HG02973 (cell line): ENCODE results near the gene CNKSR2.

ENCODE experiments used
- ATAC-seq: cut with Tn5 transposase; IDR thresholded peaks from one replicate; pipeline ENCODE4 v1.9.1; 2021; ENCODE audit warnings: moderate library complexity; ENCODE audit not compliant: unreplicated experiment

Gene CNKSR2

DNA sequence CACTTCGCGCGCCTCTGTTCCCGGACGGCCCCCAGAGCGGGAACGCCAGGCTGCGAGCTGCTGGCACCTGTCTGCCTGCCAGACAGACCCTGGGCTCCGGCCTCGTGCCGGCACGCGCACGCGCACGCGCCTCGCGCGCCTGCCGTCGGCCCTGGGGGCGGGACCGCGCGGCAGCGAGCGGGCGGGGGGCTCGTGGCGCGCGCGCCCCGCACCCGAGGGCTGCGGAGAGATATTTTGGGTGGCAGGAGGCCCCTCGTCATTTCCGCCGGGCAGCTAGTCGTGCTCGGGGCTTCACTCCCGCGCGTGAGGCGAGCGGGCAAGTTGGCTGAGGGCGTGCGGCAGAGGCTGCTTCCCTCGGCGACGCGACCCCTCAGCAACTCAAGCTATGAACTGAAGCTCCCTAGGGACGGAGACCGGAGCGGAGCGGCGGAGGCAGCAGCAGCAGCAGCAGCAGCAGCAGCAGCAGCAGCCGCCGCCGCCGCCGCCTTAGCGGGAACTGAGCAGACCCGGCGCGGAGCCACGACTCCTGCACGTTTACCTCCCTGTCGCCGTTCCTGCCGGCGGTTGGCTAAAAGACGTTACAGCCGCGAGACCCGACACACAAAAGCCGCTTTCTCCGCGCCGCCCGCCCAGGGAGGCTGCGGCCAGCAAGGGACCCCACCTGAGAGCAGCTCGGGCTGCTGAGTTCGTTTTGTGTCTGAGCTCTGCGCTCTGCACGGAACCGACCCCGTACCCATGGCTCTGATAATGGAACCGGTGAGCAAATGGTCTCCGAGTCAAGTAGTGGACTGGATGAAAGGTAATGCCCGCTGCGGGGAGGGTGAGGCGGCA, at the start of gene CNKSR2:
CNKSR2 (plus strand) TSS at position 256 of the 831 bp plus-strand sequence; CDS start at position 736, 480 bp downstream.
- no peak for ATAC-seq

DNA sequence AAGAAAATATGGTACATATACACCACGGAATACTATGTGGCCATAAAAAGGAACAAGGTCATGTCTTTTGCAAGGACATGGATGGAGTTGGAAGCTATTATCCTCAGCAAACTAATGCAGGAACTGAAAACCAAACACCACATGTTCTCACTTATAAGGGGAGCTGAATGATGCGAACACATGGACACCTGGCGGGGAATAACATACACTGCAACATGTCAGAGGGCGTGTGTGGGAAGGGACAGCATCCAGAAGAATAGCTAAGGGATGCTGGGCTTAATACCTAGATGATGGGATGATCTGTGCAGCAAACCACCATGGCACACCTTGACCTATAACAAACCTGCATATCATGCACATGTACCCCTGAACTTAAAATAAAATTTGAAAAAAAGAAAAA, 19.5 kb upstream of the CNKSR2 start:
- ATAC-seq = no peak

DNA sequence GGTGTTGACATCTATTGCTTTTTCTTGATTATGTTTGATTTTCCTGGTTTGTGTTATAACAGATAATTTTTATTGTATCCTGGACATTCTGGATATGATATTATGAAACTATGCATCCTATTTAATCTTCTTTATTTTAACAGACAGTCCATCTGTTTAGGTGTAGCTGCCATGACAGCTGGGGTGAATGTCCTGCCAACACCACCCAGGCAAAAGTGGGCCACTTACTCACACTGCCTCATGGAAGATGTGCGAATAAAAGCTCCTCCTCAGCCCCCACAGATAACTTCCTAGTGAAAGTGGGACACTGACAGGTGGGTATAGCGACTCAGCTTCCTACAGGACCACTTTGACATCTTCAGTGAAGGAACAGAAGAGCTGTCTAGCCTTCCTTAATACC, 18.4 kb upstream of the CNKSR2 start:
- ATAC-seq = no peak

DNA sequence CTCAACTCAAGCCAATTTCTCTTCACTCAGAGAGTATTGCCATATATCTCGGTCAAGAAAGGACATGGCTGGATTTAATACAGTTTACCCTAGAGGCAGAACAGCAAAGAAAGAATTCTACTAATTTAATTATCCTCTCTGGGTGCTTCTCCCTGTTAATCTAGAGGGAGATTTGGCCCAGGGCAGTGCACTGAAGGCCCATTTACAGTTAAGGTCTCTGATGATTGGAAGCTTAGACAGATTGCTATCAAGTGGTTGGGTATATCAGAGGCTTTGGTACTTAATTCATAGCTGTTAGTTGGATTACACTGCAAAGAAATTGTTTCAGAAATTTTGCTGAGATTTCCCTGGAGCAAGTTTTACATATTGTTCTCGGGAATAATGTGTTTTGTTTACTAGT, 4.6 kb upstream of the CNKSR2 start:
- ATAC-seq = no peak

DNA sequence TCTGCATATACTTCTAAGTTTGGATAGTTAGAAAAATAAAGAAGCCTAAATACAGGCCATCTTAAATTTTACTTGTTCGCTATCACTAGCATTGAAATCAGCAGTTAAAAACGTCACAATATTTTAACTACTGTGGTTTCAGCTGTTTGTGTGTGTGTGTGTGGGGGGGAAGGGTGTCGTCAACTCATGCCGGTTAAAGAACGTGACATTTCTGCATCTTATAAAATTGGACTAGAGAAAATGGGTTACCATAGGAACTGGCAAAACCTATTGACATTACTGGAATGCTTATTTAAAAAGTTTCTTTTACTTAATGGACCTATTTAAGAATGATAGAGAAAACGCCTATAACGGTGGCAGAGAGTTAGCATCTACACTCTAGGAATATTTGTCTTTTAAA, 1.2 kb upstream of the CNKSR2 start:
- ATAC-seq = no peak

DNA sequence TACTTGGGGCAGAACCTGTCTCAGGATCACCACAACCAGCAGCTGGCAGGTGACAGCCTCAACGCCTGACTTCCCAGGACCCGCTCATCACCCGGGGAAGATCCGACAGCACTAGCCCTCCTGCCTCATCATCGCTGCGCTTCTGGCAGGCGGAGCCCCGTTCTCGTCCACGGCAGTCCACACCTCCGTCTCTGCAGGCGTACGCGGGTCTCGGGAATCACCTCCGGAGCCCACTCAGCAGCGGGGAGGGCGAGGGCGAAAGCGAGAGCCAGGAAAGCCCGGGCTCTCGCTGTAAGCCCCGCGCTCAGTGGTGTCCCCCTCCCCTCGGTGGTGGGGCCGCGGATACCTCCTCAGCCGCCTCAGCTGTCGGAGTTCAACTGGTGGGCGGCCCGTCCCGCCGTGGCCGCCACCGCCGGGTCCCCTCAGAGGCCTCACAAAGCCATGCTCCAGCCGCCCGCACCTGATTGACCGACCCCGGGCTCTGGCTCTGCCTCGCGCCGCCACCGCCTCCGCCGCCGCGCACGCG, 518 bp upstream of the CNKSR2 start:
- no peak for ATAC-seq

DNA sequence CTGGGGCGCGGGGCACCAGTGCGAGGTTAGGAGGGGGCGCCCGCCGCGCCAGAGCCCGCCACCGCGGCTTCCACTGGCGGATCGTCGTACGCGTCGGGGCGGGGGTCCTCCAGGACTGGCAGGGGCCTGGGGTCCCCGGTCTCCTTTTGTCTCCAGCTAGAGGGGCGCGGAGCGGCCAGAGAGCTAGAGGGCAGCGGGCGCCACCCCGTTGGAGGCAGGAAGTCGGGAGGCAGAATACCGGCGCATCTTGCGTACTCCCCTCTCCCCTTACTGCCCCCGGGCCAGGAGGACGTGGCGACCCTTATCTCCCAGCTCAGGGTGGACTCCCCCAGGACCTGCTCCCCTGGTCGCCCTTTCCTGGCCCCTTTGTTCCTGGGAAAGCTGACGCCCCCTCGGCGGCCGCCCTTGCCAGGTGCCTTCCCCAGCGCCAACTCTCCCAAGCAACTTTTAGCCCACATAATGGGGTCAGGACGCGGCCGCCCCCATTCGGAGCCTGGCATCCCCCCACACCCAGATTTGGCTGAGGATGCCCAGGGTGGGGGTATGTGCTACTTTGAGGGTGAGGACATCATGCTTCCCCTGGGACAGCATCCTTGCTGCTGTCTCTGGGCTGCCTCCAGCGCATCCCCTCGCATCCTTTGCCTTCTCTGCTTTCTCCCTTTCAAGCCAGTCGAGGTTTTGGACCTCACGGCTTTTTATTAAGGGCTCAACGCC, 933 bp downstream of the CNKSR2 start:
- no peak for ATAC-seq

DNA sequence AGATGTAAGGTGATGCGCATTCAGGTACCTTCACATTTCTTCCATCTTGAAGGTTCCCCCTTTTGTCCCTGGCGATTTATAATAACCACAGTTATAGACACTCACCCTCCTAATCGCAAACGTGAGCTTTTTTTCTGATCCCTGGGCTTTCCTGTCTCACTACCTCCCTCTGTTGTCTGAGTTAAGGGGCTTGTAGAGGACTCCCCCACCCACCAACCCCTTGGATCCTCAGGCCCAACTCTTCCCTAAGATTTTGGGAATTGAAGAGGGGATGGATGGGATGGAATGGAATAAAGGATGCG, 1.4 kb downstream of the CNKSR2 start:
- ATAC-seq = no peak

DNA sequence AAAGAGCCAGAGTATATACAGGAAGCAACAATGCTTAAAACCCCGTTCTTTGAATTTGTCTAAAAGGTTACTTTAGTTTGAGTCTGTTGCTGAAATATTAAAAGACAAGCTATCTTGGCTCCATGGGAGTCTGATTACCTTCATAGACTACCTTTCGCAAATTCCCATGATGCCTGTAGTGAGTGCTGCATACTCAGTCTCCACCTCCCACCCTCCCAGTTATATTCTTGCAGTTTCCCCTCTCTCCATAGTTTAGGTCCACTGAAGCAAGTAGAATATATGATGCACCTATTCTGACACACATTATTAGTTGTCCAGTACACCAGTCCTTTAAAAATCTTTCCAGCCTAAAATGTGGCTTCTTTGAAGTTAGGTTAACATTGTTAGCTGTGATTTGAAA, 2.4 kb downstream of the CNKSR2 start:
- no peak for ATAC-seq

DNA sequence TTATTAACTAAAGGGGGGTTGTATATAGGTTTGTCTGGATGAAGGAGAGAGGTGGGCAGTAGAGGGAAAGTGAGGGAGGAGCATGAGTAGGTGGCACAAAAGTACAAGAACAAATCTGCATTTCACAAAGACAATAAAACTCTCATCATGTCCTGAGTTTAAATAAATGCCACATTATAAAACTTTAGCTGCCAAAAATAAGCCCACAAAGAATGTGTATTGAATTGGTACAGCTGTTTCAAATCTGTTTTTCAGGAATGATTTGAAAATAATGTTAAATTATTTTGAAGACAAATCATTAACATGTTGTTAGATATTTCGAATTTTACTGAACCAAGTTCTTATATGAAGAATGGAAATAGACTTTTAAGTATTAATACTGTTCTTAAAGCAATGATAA, 5.8 kb downstream of the CNKSR2 start:
- ATAC-seq = no peak

DNA sequence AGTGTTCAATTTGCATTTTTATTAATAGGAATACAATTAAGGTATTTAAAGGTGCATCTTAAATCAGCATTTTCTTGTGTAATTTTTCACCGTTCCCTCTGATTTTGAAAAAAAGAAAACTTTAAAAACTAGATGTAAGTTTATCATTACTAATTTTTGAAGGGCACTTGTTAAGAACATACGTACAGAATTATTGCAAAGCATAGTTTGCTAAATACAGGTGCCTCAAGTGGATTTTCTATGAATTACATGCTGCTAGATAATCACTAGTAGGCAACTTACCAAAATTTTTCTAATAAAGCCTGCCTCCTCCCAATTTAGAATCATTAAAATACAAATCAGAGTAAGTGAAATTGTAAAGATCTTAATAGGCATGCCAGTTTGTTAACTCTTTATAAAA, 8.5 kb downstream of the CNKSR2 start:
- ATAC-seq = no peak

DNA sequence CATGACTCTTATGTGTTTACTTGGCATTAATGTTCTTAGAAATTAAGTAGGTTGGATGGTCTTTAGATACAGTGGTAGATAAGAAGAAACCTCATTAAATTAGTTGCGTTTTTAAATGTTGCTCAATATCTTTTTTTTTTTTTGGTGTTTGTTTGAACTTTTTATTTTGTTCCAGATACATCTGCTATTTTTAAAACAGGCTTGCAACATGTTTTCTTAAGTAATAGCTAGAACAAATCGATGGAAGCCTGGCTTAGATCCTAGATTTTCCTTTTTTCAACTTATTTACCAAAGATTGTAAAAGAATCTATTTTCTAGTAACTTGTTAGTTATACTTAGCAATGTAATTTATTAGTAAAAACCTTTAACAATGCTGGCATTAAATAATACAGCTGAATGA, 9.3 kb downstream of the CNKSR2 start:
- ATAC-seq = no peak

DNA sequence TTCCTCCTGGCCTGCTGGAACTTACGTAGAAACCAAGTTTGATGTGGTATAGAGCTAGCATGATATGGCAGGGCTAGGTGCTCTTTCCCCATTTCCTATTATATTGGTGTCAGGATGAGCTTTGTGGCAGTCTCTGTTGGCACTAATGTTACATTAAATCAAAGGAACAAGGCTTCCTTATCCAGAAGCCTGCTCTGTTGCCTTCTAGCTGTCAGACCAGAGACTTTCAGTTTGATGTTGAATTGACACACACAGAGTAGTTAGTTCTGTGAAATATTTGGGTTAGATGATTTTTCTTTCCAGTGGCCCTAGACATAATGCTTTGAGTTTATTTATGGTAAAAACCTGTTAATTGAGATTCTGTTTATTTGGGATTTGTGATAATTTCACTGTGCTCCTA, 10.0 kb downstream of the CNKSR2 start:
- no peak for ATAC-seq

DNA sequence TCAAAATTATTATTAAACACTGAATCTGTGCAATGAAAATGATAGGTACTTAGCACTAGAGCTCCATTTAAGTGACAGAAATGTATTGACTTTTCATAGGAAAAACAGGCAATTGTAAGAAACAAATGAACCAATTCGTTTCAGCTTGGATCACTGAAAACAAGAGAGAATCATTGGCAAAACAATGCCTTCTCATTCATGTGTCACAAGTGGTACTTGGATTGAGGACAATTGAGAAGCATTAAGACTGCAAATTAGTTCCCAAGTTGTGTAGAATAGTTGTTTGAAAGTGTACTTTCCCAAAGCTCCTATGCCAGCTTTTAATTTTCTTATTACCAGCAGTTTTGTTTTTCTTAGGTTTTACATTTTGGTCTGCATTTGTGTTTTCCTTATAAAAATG, 20.6 kb downstream of the CNKSR2 start:
- ATAC-seq = no peak

DNA sequence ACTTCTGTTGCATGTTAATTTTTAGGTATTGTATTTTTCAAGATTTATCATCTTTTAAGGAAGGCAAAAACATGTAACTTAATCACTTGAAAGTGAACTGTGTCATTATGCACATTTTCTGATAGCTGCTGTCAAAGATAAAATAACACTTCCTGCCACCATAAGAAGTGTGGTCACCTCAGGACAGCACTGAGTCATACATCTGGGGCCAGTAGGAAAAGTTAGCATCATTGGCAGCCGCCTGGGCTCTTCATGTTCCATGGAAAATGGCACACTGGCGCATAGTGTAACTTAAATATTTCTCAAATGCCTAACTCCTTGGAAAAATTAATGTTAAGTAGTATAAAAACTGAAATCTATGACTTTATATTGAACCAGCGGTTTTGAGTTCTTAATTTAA, 24.2 kb downstream of the CNKSR2 start:
- no peak for ATAC-seq

DNA sequence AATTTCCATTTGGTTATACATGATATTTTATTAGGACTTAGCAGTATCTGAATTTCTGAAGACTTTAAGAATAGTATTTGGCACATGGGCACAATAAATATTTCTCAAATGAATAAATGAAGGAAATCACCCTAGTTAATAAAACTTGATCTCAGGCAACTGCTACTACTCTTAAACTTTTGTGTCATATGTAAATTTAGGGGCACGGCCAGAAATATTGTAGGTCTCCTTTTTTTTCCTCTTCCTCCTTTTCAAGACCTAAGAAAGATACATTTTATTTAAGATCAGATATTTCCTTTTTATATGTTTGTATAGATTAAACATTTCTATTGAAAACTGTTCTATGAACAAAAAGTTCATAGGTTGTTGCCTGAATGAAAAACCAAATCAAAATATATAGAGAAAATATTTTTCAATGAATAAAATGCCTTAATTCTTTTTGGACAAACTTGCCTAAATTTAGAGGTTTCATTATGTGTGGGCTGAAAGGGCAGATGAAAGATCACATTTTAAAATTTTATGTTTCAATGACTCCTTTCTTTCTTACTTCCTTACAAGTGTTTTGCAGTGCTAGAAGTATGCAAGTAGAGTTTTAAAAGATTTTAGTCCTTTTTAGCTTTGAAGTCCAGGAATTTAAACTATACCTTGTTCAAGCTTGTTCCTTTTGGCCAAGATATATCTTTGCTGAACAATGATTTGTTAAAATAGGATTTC, 26.3 kb downstream of the CNKSR2 start:
- ATAC-seq = no peak

DNA sequence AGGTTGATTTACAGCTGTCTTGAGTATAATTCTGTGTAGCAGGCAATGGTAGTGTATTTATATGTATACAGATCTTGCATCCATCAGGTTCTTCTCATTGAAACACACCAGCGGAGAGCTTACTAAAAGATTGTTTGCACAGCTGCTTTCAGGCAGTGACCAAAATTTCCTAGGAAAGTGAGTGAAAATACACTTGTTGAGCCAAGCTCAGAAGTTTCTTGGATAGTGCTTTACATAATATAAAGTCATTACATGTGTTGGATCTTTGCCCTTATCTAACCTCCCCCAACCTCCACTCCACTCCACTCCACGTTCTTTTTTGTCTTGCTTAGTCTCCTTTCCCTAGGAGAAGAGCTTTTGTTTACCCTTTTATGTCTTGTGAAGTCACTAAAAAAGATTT, 34.1 kb downstream of the CNKSR2 start:
- ATAC-seq = no peak

DNA sequence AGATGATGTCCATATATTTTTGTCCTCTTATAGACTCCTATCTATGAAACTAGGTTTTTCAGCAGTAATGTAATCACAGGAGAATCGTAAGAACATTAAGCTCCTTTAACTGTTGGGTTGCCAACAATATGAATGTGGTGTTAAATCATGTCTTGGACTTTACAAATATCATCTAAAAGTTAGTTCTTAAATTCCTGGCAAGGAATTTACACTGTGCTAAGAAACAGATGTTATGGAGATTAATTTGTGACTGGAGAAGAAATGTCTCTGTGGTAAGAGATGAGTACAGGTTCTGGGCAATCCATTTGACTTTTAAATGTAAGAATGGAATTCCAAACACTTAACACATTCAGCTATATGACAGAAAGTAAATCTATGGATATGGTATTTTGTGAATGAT, 34.6 kb downstream of the CNKSR2 start:
- ATAC-seq = no peak

DNA sequence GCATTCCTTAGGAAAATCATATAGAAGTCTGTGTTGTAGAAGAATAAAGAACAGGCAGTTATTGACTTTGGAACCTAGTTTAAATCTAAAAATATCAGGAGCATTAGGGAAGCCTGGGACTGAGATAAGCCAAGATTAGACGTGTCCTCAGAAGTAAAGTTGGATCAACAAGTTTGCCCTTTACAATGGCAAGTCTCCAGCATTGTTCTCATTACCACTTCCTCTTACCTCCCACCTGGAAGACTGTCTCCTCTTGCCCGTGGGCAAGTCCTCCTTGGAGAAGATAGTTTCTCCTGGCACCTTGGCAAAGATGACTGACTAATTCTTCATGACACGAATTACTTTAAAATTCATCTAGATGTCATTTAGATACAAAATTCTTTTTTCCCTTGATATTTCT, 37.8 kb downstream of the CNKSR2 start:
- no peak for ATAC-seq

DNA sequence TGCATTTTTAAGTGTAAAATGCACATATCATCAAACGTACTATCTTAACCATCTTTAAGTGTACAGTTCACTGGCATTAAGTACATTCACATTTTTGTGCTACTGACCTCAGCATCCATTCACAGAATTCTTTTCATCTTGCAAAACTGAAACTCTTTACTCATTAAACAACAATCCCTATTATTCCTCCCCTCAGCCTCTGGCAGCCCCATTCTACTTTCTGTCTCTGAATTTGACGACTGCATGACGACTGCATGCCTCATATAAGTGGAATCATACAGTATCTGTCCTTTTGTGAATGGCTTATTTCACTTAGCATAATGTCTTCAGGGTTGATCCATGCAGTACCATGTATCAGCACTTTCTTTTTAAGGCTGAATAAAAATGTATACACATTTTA, 38.7 kb downstream of the CNKSR2 start:
- no peak for ATAC-seq

DNA sequence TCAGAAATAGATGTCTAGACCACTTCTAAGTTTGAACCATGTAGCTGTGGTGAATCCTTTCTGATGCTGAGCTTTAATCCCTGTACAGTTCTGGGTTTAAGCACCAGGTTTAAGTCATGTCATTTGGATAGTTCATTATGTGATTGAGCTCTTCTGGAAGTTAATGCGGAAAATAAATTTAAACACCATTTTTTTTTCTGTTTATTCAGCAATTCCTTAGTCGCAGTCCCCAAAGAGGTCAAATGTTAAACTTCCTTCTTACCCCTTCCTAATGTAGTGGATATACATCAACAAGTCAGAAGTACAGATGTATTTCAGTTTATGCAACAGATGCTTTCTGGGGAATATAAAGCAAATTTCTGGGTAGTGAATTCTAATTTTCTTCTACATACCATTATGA, 52.9 kb downstream of the CNKSR2 start:
- ATAC-seq = no peak

DNA sequence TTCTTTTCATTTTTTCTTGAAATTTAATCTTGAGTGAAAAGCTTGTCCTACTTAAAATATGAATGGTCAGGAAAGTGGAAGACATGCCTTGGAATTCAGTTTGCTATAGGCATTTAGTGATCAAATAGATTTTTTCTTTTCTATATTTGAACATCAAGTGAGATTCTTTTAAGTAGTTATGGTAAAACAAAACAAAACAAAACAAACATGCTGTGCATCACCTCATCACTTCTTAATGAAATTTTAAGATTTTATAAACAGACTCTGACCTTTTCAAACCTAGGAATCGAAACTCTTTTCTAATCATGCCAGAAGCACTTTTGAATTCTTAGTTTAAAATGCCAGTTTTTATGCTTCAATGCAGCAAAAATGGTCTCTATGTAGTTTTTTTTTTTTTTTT, 62.8 kb downstream of the CNKSR2 start:
- no peak for ATAC-seq
